Uterus (tissue), 4 donors: ENCODE results near the gene CST4. TPM values are rescaled to one million over a fixed set of nuclear protein-coding genes. Genes with fewer than 3 reads are reported as not detected.
"Not testable (repeated sequence)": the region's sequence is repeated elsewhere in the genome, so short reads cannot be mapped to it uniquely, and the experiment has no call there.

Experiments
- DNase-seq, 2 donors: peaks; one replicate each; pipeline ENCODE4 v3.0.0-alpha.2; 2019 to 2020
- H3K27ac ChIP-seq, 2 donors: fragments of 200-600 bp; sonication (generic); 1 replicate in 1 of 2; 2 replicates in 1 of 2; pipeline ENCODE4 v1.5.1; 2016 to 2018
- H3K27me3 ChIP-seq, 2 donors: fragments of 200-600 bp; sonication (generic); one replicate each; pipeline ENCODE4 v1.5.1; 2018 to 2019; ENCODE audit warnings: control low read depth in 1 of 2
- H3K36me3 ChIP-seq, 2 donors: fragments of 200-600 bp; sonication (generic); one replicate each; pipeline ENCODE4 v1.5.1; 2019; ENCODE audit warnings: control low read depth in 1 of 2
- H3K4me1 ChIP-seq, 2 donors: fragments of 200-600 bp; sonication (generic); one replicate each; pipeline ENCODE4 v1.5.1; 2018 to 2019; ENCODE audit warnings: control low read depth in 1 of 2
- H3K4me3 ChIP-seq, 2 donors: fragments of 200-600 bp; sonication (generic); 1 replicate in 1 of 2; 2 replicates in 1 of 2; pipeline ENCODE4 v1.5.1; 2018 to 2019; ENCODE audit warnings: mild to moderate bottlenecking in 1 of 2
- H3K9me3 ChIP-seq, 2 donors: fragments of 200-600 bp; sonication (generic); one replicate each; pipeline ENCODE4 v1.5.1; 2019; ENCODE audit warnings: control low read depth in 1 of 2
- CTCF ChIP-seq, 4 experiments: fragments of 200-600 bp in 2 of 4; fragments of 450-650 bp in 2 of 4; sonication (generic) in 2 of 4; IDR thresholded peaks; one replicate each; pipeline ENCODE4 v1.5.1; 2016 to 2019; ENCODE audit warnings: antibody characterized with exemption in 4 of 4, mild to moderate bottlenecking in 2 of 4, moderate library complexity in 1 of 4
- POLR2A ChIP-seq, 2 donors: fragments of 450-650 bp; IDR thresholded peaks; one replicate each; pipeline ENCODE4 v1.6.1; 2016; ENCODE audit warnings: antibody characterized with exemption in 2 of 2, mild to moderate bottlenecking in 1 of 2, moderate library complexity in 1 of 2
- intact Hi-C: fragments of 100-400 bp; cut with DNase I; formaldehyde crosslinking; loops from one replicate; pipeline ENCODE4 v1.15.1; 2023; ENCODE audit warnings: low total_unique reads
- total RNA-seq, 4 donors: library from RNA; depleted of rRNA in 3 of 4; stranded (reverse); fragments of >200 nt in 3 of 4; gene quantifications; one replicate each; pipeline versions ENCODE4 v1.1.0 to v1.2.4, GENCODE V29; 2014 to 2023
- donor health status: DM: yes; HTN: yes; CAD: no.

The CST4 gene
- total RNA-seq, 4 donors from 2014 or later, result not detected

- TF ChIP-seq POLR2A (IDR thresholded peaks at IDR 0.05) (no peak), CTCF (IDR thresholded peaks at IDR 0.05) (no peak)
- Histone ChIP-seq H3K27me3 (no peaks in the 10 kb centered on the region), H3K4me3 (no peak overlapping the region), H3K27ac (no peak overlapping the region), H3K9me3 (no peaks in the 10 kb centered on the region), H3K4me1 (no peaks in the 10 kb centered on the region), H3K36me3 (no peaks in the 10 kb centered on the region)
- no peak for DNase-seq
- intact Hi-C loops, result no loop called here
Measured at GRCh38 chr20:23663180-23663579, 25.7 kb downstream of the CST4 start.

GRCh38 chr20:23662276-23662870 is 26.5 kb downstream of the CST4 start:
- Histone ChIP-seq H3K27me3 (no peaks in the 10 kb centered on the region), H3K4me1 (no peaks in the 10 kb centered on the region), H3K27ac (no peak overlapping the region), H3K36me3 (no peaks in the 10 kb centered on the region), H3K9me3 (no peaks in the 10 kb centered on the region), H3K4me3 (no peak overlapping the region)
- intact Hi-C loops, result no loop called here
- TF ChIP-seq CTCF (IDR thresholded peaks at IDR 0.05) (no peak), POLR2A (IDR thresholded peaks at IDR 0.05) (no peak)
- DNase-seq, result no peak

GRCh38 chr20:23661002-23661429 is 27.8 kb downstream of the CST4 start:
- H3K27ac ChIP-seq, result no peak overlapping the region
- no peaks in the 10 kb centered on the region for H3K36me3 ChIP-seq
- no peak overlapping the region for H3K4me3 ChIP-seq
- no peak for DNase-seq
- TF ChIP-seq CTCF (IDR thresholded peaks at IDR 0.05) (no peak), POLR2A (IDR thresholded peaks at IDR 0.05) (no peak)
- H3K9me3 ChIP-seq, result no peaks in the 10 kb centered on the region
- H3K4me1 ChIP-seq, result no peaks in the 10 kb centered on the region
- intact Hi-C loops, result no loop called here
- no peaks in the 10 kb centered on the region for H3K27me3 ChIP-seq

- no peak for DNase-seq
- Histone ChIP-seq H3K27me3 (no peaks in the 10 kb centered on the region), H3K27ac (no peak overlapping the region), H3K4me1 (peaks cover 0 to 7% of the 10 kb centered on the region in 2 donors), H3K4me3 (no peak overlapping the region), H3K36me3 (no peaks in the 10 kb centered on the region), H3K9me3 (no peaks in the 10 kb centered on the region)
- intact Hi-C loops, result no loop called here
- no peak for TF ChIP-seq POLR2A (IDR thresholded peaks at IDR 0.05)
- TF ChIP-seq CTCF (IDR thresholded peaks at IDR 0.05), result no peak
Measured at GRCh38 chr20:23659989-23660837, 28.6 kb downstream of the CST4 start.

GRCh38 chr20:23659610-23659988 is 29.2 kb downstream of the CST4 start:
- intact Hi-C loops, H3K27me3 ChIP-seq, DNase-seq: not testable (repeated sequence)

More at GRCh38 chr20:23659610-23659988, 29.2 kb downstream of the CST4 start:
- not testable (repeated sequence) for H3K9me3 ChIP-seq, H3K4me3 ChIP-seq, H3K27ac ChIP-seq, H3K36me3 ChIP-seq, H3K4me1 ChIP-seq
